Stimulated activated CD8-positive, alpha-beta memory T cell treated with anti-CD3 and anti-CD28 coated beads, Interleukin-12 subunit alpha, Interleukin-12 subunit beta, amount 100 ng/mL, for 4 hours (primary cell): ENCODE results near the gene KIF22.
A peak's percentile ranks its signal among the peaks of the same experiment; 100 is the strongest.
"Not testable (repeated sequence)": the region's sequence is repeated elsewhere in the genome, so short reads cannot be mapped to it uniquely, and the experiment has no call there.

Experiments
- DNase-seq: peaks from one replicate; pipeline ENCODE4 v3.0.0-alpha.2; 2020; ENCODE audit warnings: low read depth

The KIF22 gene

GRCh38 chr16:29815032-29815721 lies 24.6 kb downstream of the KIF22 start:
- DNase-seq = no peak

- peak; percentile 97 for DNase-seq
These were observed 25.5 kb downstream of the KIF22 start, which contains the start of gene PAGR1 for GRCh38 chr16:29815793-29816693. PAGR1 (plus strand) TSS chr16:29816152; CDS start chr16:29816526, 374 bp downstream.

DNA sequence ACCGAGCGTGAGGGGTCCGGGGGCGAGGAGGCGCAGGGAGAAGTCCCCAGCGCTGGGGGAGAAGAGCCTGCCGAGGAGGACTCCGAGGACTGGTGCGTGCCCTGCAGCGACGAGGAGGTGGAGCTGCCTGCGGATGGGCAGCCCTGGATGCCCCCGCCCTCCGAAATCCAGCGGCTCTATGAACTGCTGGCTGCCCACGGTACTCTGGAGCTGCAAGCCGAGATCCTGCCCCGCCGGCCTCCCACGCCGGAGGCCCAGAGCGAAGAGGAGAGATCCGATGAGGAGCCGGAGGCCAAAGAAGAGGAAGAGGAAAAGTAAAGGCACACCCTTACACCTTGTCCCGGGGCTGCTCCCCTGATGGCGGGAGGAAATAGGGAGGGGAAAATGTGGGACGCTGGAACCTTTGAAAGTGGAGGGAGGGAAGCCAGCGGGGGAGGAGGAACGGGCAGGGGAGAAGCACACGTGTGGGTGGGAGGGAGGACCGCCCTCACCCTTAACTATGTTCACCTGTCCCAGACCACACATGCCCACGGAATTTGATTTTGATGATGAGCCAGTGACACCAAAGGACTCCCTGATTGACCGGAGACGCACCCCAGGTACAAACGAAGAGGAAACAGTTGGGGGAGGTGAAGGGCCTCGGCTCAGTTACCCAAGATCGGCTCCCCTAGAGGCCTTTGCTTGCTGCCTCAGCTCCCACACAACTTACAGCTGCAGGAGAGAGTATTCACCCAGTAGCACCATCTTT lies 26.3 kb downstream of the KIF22 start:
- no peak for DNase-seq

GRCh38 chr16:29818082-29818481 lies 27.5 kb downstream of the KIF22 start:
- DNase-seq = no peak

DNA sequence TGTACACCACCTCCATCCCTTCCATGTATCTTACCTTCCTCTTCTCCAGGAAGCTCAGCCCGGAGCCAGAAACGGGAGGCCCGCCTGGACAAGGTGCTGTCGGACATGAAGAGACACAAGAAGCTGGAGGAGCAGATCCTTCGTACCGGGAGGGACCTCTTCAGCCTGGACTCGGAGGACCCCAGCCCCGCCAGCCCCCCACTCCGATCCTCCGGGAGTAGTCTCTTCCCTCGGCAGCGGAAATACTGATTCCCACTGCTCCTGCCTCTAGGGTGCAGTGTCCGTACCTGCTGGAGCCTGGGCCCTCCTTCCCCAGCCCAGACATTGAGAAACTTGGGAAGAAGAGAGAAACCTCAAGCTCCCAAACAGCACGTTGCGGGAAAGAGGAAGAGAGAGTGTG lies 29.0 kb downstream of the KIF22 start:
- no peak for DNase-seq

- DNase-seq = no peak
These were observed 29.7 kb downstream of the KIF22 start, which contains the start of gene MVP for GRCh38 chr16:29820271-29820701. MVP (plus strand) TSS chr16:29820462; CDS start chr16:29830550, 10,088 bp downstream.

GRCh38 chr16:29820730-29821642 lies 30.4 kb downstream of the KIF22 start:
- no peak for DNase-seq

GRCh38 chr16:29821643-29822115 lies 31.1 kb downstream of the KIF22 start:
- no peak for DNase-seq

- DNase-seq = no peak
These were observed 34.1 kb downstream of the KIF22 start for GRCh38 chr16:29824589-29825144.

- no peak for DNase-seq
These were observed 34.8 kb downstream of the KIF22 start for GRCh38 chr16:29825145-29826044.

- DNase-seq = no peak
These were observed 35.8 kb downstream of the KIF22 start for GRCh38 chr16:29826342-29826695.

GRCh38 chr16:29830774-29831173 lies 40.2 kb downstream of the KIF22 start:
- no peak for DNase-seq

DNA sequence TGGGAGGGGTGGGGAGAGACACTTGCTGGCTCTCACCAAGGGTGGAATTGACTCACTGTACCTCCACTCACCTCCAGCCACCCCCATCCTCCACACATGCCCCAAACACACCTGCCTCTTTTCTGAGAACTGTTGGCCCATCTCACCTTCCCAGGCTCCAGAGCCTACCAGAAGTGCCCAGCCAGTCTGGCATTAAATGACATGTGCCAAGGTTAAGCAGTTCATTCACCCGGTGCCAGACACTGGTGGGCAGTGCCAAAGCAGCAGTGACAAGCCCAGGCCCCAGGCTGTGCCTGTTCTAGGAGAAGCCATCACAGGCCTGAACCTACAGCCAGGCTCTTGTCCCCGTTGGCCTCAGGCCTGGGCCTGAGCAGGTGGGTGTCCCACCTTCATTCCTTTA lies 40.9 kb downstream of the KIF22 start:
- DNase-seq = no peak

- not testable (repeated sequence) for DNase-seq
These were observed 42.7 kb downstream of the KIF22 start for GRCh38 chr16:29833219-29833618.

GRCh38 chr16:29834079-29834478 lies 43.5 kb downstream of the KIF22 start:
- DNase-seq = no peak

DNA sequence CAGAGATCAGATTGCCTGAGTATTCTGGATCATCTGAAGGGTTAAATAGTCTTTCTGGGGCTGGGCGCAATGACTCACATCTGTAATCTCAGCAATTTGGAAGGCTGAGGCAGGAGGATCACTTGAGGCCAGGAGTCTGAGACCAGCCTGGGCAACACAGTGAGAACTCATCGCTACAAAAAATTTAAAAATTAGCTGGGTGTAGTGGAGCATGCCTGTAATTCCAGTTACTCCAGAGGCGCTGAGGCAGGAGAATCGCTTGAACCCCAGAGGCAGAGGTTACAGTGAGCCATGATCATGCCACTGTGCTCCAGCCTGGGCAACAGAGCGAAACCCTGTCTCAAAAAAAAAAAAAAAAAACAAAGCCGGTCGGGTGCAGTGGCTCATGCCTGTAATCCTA lies 45.4 kb downstream of the KIF22 start:
- DNase-seq = no peak

DNA sequence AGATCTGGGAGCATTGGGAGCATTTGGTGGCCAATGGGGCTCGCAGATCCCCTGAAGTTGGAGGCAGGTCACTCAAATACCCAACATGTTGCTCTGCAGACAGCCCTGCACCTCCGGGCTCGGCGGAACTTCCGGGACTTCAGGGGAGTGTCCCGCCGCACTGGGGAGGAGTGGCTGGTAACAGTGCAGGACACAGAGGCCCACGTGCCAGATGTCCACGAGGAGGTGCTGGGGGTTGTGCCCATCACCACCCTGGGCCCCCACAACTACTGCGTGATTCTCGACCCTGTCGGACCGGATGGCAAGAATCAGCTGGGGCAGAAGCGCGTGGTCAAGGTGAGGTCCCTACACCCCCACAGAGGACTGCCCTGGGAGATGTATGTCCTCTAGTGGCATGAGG lies 46.1 kb downstream of the KIF22 start:
- DNase-seq = no peak

DNA sequence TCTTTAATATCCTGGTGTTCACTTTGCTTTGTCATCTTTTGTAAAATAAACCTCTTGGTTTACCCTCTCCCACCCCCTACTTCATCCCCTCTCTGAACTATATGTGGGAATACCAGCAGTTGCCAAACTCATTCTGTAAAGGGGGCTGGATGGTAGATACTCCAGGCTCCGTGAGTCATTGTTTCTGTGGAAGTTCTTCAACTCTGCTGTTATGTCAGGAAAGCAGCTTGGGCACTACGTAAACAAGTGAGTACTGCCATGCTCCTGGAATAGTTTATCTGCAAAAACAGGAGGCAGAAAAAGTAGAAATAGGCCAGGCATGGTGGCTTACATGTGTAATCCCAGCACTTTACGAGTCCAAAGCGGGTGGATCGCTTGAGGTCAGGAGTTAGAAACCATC lies 47.3 kb downstream of the KIF22 start:
- DNase-seq = no peak

GRCh38 chr16:29839822-29840221 lies 49.3 kb downstream of the KIF22 start:
- no peak for DNase-seq

DNA sequence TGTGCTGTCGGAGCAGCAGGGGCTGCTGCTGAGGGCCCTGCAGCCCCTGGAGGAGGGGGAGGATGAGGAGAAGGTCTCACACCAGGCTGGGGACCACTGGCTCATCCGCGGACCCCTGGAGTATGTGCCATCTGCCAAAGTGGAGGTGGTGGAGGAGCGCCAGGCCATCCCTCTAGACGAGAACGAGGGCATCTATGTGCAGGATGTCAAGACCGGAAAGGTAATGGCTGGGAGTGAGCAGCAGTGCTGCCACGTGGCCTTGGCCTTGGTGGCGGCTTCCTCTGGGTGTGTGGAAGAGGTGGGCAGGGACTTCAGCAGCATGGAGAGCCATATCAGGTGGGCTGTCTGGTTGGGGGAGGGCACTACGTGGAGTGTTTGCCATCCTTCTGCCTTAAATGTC lies 49.7 kb downstream of the KIF22 start:
- DNase-seq = no peak
